H1 (cell line): Measurements from ENCODE around the gene MRPL39.

Experiments used
- EGR1 ChIP-seq: IDR thresholded peaks from 2 replicates; pipeline ENCODE4 v1.6.1; 2011; ENCODE audit warnings: low read depth, low read length, borderline replicate concordance
- EP300 ChIP-seq, 2 experiments: IDR thresholded peaks; 1 replicate in 1 of 2; 2 replicates in 1 of 2; pipeline ENCODE4 v1.6.1; 2011 to 2012; ENCODE audit warnings: low read depth in 2 of 2, low read length in 2 of 2, mild to moderate bottlenecking in 2 of 2, borderline replicate concordance in 1 of 2, inconsistent platforms in 1 of 2, moderate library complexity in 1 of 2
- POLR2A ChIP-seq, 2 experiments: IDR thresholded peaks; 1 replicate in 1 of 2; 2 replicates in 1 of 2; pipeline ENCODE4 v1.6.1; 2011; ENCODE audit warnings: low read depth in 2 of 2, low read length in 2 of 2, mild to moderate bottlenecking in 2 of 2; ENCODE audit errors: control extremely low read depth in 1 of 2
- RNF2 ChIP-seq: fragments of 200-900, 300-1000 bp; sonication (generic); IDR thresholded peaks from 2 replicates; pipeline ENCODE4 v1.7.1; 2016; ENCODE audit warnings: borderline replicate concordance, low read depth, mild to moderate bottlenecking, antibody characterized with exemption, low read length; ENCODE audit not compliant: poor library complexity, severe bottlenecking; ENCODE audit errors: missing control alignments
- SIX5 ChIP-seq: IDR thresholded peaks from 2 replicates; pipeline ENCODE4 v1.6.1; 2011; ENCODE audit warnings: mild to moderate bottlenecking, low read depth, low read length
- TEAD4 ChIP-seq: IDR thresholded peaks from 2 replicates; pipeline ENCODE4 v1.6.1; 2012; ENCODE audit warnings: low read depth, low read length, inconsistent platforms, mixed read lengths
- YY1 ChIP-seq: IDR thresholded peaks from 2 replicates; pipeline ENCODE4 v1.6.1; 2011; ENCODE audit warnings: low read depth, mild to moderate bottlenecking, low read length
- TF ChIP-seq, protein P1 (sequence below): IDR thresholded peaks from 2 replicates; pipeline ENCODE4 v1.6.1; 2011; ENCODE audit warnings: low read length, improper control_type of control experiment

DNA sequence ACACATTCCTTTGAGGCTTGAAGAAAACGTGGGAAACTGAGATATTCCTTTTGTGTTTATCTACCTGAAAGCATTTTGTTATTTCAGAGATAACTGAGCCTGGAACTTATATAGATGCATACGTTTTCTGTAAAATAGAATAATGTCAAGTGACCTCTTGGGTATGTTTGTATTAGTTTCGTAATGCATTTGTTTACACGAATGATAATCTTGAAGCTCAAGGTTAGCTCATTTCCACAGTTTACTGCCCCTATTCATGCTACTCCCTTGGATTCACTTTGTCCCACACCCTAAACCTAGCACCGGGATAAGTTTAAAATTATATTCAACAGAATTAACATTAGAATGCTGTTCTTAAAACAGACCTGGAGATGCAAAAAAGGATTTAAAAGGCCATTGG lies 54.4 kb downstream of the MRPL39 start:
- TF ChIP-seq RNF2 = no peak
- no peak for TF ChIP-seq SIX5
- no peak for TF ChIP-seq EGR1
- TF ChIP-seq YY1 = no peak
- TF ChIP-seq TEAD4 = no peak
- TF ChIP-seq EP300 (IDR thresholded peaks at IDR 0.05; ENCODE audit: borderline replicate concordance in 1 of 2, low read depth in 2 of 2, low read length in 2 of 2) = no peak
- TF ChIP-seq POLR2A (IDR thresholded peaks at IDR 0.05; ENCODE audit: control extremely low read depth in 1 of 2, low read depth in 2 of 2, low read length in 2 of 2) = no peak
- TF ChIP-seq, protein P1, sequence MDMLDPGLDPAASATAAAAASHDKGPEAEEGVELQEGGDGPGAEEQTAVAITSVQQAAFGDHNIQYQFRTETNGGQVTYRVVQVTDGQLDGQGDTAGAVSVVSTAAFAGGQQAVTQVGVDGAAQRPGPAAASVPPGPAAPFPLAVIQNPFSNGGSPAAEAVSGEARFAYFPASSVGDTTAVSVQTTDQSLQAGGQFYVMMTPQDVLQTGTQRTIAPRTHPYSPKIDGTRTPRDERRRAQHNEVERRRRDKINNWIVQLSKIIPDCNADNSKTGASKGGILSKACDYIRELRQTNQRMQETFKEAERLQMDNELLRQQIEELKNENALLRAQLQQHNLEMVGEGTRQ = no peak
